Pons (tissue), 1 donor: ENCODE data around the gene CCDC6.
"Not testable (repeated sequence)": the region's sequence is repeated elsewhere in the genome, so short reads cannot be mapped to it uniquely, and the experiment has no call there.

Experiments used
- DNase-seq: peaks from one replicate; pipeline ENCODE4 v3.0.0-alpha.2; 2016; ENCODE audit warnings: low spot score

The CCDC6 gene

DNA sequence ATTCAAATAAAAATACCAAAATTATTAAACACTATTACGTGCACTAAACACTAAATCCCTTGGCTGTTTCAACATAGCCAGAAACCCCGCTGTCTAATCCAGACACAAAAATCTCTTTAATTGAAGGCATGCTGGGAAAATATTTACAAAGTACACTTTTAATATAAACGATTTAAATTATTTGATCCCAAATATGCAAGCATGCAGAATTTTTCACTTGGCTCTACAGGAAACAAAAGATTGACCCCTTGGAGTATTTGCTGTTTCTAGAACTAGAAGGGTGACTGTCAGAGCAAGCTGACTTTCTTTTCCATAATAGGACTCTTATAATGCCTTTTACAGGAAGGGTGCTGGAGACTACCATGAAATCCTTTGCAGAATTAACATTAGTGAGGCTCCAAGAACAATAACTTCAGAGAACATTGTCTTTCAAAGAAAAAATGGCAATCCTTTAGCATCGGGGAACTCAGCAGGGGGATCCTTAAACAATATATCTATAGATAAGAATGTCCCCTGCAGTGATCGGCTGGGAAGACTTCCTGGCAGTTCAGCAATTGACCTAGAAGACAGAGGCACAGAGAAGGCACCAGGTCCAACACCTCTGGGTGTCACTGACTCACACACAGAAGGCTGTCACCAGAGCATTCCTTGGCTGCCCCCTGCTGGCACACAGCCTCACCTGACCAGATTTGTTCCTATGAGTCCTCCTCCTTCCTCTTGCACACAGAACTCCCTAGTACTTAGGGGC, 97.3 kb downstream of the CCDC6 start:
- peak; percentile 71 for DNase-seq

DNA sequence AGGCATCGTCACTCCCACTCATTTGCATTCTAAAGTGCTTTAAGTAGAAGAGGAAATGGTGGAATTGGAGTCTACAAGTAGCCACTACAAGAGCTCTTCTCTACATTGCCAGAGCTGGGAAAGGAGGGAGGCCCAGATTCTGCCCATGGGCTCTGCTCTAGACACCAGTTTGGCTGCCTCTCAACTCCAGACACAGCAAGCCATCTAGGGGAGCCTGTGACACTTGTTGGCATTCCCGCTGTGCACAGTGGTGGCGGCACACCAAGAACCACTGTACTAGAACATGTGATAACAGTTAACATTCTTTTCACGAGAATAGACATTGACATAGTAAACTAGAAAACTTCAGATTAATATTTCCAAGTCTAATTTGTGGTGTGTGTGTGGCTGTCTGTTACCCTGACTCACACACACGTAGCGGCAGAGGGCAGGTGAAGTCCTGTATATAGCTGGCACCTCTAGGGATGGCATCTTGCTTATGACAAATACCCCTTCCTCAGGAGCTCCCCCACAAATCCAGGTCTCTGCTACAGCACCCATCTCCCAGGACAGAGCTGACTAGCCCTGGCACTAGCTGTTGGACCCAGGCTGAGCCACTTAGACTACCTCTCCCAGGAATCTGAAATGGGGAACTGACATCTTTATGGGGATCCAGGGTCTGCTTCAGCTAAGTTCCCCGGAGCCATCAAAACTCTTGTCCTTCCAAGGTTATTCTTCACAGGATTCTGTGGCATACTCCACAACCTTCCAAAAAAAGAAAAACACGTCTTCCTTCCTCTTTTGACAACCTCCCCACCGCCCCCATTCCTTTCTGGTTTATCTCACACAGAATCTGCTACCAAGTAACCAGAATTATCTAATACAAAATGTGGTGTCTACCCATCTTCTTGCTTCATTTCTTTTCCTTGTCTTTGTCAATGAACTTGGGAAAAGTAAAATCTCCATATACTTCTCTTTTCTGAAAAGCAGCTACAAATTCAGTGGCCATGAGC, 98.4 kb downstream of the CCDC6 start:
- DNase-seq, result peak; percentile 27

DNA sequence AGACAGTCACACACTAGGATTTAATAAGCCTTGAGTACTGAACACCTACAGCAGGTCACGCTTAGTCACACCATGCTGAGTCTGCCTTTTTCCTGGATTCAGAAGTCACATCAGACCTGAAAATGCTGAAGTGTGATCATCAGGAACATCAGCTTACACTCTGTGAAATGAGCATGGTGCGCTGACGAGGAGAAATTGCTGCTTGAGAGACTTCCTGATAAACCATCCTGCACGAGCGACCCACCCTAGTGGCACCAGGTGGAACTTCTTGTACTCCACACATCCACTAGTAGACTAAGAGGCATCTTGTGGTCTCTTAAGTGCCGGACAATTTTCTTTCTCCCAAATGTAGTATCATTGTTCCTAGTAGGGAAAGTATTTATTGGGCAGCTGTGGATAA, 101.3 kb downstream of the CCDC6 start:
- DNase-seq, result no peak

DNA sequence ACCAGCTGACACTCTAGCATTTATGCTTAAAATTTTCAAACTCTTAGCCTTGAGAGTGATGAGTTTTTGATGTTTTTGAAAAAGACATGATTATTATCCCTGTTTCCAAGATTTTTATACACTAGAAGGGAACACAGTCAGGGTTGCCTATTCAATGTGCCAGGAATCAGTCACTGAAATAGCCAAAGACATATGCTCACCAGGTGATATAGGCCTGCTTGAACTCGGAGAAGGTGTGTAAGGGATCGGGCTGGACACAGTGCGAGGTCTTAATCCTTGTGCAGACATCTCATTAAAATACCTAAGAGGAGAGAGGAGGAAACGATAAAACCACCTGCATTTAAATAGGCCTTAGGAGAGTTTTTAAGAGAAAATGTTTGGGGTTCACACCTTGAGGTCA, 102.1 kb downstream of the CCDC6 start:
- DNase-seq, result no peak

GRCh38 chr10:59803714-59804113, 102.6 kb downstream of the CCDC6 start:
- DNase-seq, result no peak

DNA sequence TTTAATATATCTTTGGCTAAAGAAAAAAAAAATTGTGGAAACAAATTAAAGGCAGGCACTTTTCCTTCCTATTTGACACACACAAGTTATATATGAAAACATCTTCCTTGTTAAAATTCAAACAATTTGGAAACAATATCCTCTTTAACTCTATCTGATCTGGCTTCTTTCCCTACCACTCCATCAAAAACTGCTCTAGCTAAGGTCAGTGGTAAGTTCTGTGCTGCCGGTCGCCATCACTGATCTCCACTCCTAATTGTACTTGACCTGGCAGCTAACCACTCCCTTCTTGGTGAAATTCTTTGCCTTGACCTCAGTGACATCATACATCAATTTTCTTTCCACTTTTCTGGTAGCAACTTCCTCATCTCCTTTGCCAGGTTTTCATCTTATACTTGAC, 105.2 kb downstream of the CCDC6 start:
- no peak for DNase-seq

DNA sequence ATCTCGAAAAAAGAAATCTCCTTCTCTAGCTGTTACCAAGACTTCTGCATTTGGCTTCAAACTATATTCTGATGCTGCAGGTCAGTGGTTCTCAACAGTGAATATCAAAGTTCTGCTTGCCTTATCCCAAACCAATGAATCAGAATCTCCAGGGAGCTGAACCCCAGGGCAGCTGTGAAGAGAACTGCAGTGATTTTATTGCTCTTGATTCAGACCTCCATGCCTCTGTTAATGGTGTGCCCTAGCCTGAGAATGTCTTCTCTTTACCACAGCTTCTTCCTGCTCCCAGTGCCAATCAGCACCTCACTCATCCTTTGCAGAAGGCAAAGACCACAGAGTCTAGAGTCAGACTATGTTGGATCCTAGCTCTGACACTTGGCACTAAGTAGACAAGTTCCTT, 106.9 kb downstream of the CCDC6 start:
- DNase-seq, result no peak

DNA sequence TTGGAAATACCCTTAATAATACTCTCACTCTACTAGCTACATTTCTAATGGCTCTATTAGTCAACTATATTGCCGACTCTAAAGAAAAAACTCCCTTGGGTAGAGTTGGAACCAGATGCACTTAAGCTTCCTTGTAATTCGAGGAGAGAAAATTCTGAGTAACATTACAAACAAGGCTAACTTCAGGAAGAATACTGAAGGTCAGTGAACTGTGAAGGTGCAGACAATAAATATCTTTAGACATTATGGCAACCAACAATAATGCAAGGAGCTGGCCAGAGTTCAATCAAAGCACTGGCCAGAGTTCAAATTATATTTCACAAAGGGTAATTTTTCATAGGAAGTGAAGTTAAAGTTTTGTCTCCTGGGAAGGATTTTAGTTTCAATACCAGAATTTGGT, 112.4 kb downstream of the CCDC6 start:
- DNase-seq, result no peak

DNA sequence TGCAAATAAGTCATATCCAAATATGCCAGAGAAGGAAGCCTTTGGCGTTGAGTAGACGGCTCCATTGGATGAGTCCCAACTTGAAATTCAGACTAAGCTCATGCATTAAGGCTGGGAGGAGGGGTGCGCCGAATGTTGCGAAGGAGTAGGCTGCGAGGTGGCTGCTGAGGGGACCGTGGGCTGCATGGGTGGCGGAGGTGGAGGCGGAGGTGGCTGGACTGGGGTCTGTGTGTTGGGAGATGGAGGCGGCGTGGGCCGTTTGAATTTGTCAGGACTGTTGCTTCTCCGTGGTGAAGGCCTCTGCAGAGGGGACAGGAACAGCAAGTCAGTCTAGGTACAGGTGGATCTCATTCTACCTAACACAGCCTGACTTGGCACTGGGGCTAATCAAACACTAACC, 113.5 kb downstream of the CCDC6 start:
- no peak for DNase-seq

GRCh38 chr10:59791601-59792000, 114.8 kb downstream of the CCDC6 start:
- DNase-seq, result no peak

DNA sequence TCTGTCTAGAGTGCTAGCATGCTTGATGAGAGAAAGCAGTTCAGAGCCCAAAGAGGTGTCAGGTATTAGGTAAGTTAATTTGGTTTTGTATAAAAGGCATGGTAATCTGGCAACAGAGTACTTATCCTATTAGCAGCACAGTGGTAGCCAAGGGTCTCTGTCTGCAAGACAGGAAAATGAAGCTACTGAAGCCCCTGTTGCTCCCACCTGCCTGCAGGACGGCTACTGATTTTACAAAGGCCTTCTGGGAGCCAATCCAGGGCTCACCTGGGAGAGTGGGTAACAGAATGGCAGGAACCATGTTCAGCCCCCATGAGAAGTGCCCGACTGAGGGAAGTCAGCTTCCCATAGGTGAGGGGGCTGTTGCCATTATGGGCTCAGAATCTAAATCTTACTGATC, 116.3 kb downstream of the CCDC6 start:
- not testable (repeated sequence) for DNase-seq

GRCh38 chr10:59788914-59789313, 117.4 kb downstream of the CCDC6 start:
- DNase-seq, result not testable (repeated sequence)

DNA sequence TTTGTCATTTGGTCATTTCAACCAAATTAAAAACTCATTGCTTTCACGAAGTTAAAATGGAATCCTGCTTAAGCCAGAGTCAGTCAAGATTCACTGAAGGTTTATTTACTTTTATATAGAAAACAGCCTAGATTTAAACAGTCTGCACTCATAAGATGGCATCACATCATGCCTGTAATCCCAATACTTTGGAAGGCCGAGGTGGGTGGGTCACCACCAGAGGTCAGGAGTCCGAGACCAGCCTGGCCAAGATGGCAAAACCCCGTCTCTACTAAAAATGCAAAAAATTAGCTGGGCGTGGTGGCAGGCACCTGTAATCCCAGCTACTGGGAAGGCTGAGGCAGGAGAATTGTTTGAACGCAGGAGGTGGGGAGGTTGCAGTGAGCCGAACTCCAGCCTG, 119.3 kb downstream of the CCDC6 start:
- DNase-seq, result not testable (repeated sequence)

- DNase-seq, result not testable (repeated sequence)
These were observed 120.9 kb downstream of the CCDC6 start for GRCh38 chr10:59785476-59785875.

GRCh38 chr10:59781511-59781910, 124.8 kb downstream of the CCDC6 start:
- DNase-seq, result no peak

DNA sequence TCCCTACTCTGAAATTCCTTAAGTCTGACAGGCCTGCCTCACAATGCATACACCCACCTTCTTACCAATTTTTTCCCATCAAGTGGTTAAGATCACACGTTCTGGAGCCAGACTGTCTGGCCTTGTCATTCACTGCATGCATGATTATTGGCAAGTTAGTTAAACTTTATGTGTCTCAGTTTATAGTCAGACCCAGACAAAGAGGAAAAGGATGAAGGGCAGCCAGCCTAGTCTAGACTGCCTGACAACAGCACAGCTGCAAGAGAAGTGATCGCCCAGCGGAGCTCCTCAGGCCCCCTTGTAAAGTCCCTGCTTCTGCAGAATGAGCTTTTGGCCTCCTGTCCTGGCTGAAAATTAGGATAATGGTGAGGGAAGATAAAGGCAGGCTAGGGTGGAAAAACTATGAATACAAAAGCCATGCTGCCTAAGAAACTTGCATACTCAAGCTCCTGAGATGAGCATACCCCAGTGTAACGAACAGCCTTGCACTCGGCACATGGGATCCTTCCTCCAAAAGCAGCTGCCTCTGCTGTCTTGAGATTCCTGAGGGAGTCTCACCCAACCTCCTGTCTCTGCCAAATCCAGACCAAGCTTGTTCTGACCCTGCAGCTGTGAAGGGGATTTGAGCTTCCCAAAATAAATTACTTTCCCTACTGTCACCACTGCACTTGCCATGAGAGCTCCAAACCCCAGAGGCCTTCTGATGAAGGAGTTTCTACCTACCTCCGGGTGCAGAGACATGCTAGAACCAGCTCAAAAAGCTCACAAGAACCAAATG, 126.4 kb downstream of the CCDC6 start:
- DNase-seq, result no peak

GRCh38 chr10:59774451-59774850, 131.9 kb downstream of the CCDC6 start:
- no peak for DNase-seq

DNA sequence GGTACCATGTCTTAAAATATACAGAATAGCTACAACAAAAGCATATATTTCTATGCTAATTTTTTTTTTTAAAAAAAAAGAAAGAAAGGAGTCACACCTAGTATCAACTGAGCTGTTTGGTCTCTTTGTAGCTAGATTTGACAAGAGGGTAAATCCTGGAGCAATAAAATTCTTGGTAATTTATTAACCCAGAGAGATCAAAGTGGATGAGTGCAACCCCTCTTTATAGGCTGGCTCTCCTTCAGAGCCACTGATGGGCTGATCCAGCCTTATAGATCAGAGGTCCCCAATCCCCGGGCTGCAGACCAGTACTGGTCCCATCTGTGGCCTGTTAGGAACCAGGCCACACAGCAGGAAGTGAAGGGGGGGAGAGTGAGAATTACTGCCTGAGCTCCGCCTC, 133.3 kb downstream of the CCDC6 start:
- DNase-seq, result no peak

DNA sequence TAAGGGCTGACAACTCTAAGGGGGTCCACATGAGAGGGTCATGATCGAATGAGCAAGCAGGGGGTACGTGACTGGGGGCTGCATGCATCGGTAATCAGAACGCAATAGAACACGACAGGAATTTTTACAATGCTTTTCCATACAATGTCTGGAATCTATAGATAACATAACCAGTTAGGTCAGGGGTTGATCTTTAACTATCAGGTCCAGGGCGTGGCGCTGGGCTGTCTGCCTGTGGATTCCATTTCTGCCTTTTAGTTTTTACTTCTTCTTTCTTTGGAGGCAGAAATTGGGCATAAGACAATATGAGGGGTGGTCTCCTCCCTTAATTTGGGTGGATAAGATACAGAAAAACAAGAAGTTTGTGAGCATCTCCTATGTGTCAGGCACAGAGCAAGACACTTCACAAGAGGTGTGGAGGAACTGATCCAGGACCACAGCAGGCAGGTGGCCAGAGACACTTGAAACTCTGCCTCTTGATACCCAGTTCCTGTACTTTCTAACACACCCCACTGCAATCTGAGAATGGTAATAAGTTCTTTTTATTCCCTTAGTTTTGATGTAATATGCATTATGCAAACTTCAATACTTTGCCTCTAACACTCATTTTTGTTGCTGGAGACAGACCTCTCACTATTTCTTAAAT, 135.1 kb downstream of the CCDC6 start:
- no peak for DNase-seq

- no peak for DNase-seq
These were observed 135.7 kb downstream of the CCDC6 start for GRCh38 chr10:59770689-59771088.

- no peak for DNase-seq
These were observed 143.9 kb downstream of the CCDC6 start for GRCh38 chr10:59762505-59762904.

GRCh38 chr10:59757966-59758365, 148.4 kb downstream of the CCDC6 start:
- no peak for DNase-seq
